ENCODE measurements around the gene CEACAM19. TPM values are rescaled to one million over a fixed set of nuclear protein-coding genes. Genes with fewer than 3 reads are reported as not detected.

CEACAM19 gene
- polyA plus RNA-seq, 1 donor, result 11.7 TPM

GRCh38 chr19:44723952-44724319, 52.7 kb downstream of the CEACAM19 start:
- peak; percentile 83 for DNase-seq

GRCh38 chr19:44725251-44725650, 54.0 kb downstream of the CEACAM19 start:
- no peak for DNase-seq

- DNase-seq, result no peak
These were observed 54.4 kb downstream of the CEACAM19 start for GRCh38 chr19:44725684-44726083.

DNA sequence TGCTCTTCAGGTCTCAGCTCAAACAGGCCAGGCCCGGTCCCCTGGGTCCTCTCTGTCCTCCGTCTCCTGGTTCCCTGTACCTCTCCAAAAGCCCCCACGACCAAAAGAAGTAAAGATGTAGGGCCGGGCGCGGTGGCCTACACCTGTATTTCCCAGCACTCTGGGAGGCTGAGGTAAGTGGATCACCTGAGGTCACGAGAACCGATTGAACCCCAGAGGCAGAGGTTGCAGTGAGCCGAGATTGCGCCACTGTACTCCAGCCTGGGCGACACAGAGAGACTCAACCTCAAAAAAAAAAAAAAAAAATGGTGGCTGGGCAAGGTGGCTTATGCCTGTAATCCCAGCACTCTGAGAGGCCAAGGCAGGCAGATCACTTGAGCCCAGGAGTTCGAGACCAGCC, 55.2 kb downstream of the CEACAM19 start:
- no peak for DNase-seq

GRCh38 chr19:44728178-44728577, 56.9 kb downstream of the CEACAM19 start:
- no peak for DNase-seq

GRCh38 chr19:44729516-44730033, 58.3 kb downstream of the CEACAM19 start:
- DNase-seq, result no peak

GRCh38 chr19:44731081-44731480, 59.8 kb downstream of the CEACAM19 start:
- DNase-seq, result no peak

GRCh38 chr19:44731622-44732021, 60.3 kb downstream of the CEACAM19 start:
- no peak for DNase-seq

GRCh38 chr19:44732235-44733014, 61.1 kb downstream of the CEACAM19 start:
- DNase-seq, result no peak

Other genes starting within 250 kb of the CEACAM19 start
- 5.3 TPM for gene ZNF229, start 223.0 kb upstream of the CEACAM19 start, polyA plus RNA-seq (ENCODE audit: insufficient read length)
- gene ZNF180, start 171.0 kb upstream of the CEACAM19 start, polyA plus RNA-seq (ENCODE audit: insufficient read length), result 6.9 TPM
- not detected for gene CEACAM20, start 141.8 kb upstream of the CEACAM19 start, polyA plus RNA-seq (ENCODE audit: insufficient read length)
- not detected for gene IGSF23, start 57.9 kb upstream of the CEACAM19 start, polyA plus RNA-seq (ENCODE audit: insufficient read length)
- gene PVR, start 27.6 kb upstream of the CEACAM19 start, polyA plus RNA-seq (ENCODE audit: insufficient read length), result 24.6 TPM
- gene CEACAM16, start 27.7 kb downstream of the CEACAM19 start, polyA plus RNA-seq (ENCODE audit: insufficient read length), result 1.0 TPM
- 20.0 TPM for gene BCL3, start 77.2 kb downstream of the CEACAM19 start, polyA plus RNA-seq (ENCODE audit: insufficient read length)
- not detected for gene CBLC, start 106.4 kb downstream of the CEACAM19 start, polyA plus RNA-seq (ENCODE audit: insufficient read length)
- 262 TPM for gene BCAM, start 137.6 kb downstream of the CEACAM19 start, polyA plus RNA-seq (ENCODE audit: insufficient read length)
- 55.4 TPM for gene NECTIN2, start 174.8 kb downstream of the CEACAM19 start, polyA plus RNA-seq (ENCODE audit: insufficient read length)
- gene TOMM40, start 219.8 kb downstream of the CEACAM19 start, polyA plus RNA-seq (ENCODE audit: insufficient read length), result 31.1 TPM
- gene APOE, start 234.3 kb downstream of the CEACAM19 start, polyA plus RNA-seq (ENCODE audit: insufficient read length), result 98.9 TPM
- 25.3 TPM for gene APOC1, start 243.1 kb downstream of the CEACAM19 start, polyA plus RNA-seq (ENCODE audit: insufficient read length)